GM12892 (cell line): ENCODE data around the gene RAET1L.

Source experiments
- POLR2A ChIP-seq: IDR thresholded peaks from 2 replicates; pipeline ENCODE4 v1.6.1; 2011; ENCODE audit warnings: low read depth, low read length, control low read depth
- TAF1 ChIP-seq: IDR thresholded peaks from 2 replicates; pipeline ENCODE4 v1.6.1; 2011; ENCODE audit warnings: low read depth, mild to moderate bottlenecking, control low read depth, low read length, borderline replicate concordance

DNA sequence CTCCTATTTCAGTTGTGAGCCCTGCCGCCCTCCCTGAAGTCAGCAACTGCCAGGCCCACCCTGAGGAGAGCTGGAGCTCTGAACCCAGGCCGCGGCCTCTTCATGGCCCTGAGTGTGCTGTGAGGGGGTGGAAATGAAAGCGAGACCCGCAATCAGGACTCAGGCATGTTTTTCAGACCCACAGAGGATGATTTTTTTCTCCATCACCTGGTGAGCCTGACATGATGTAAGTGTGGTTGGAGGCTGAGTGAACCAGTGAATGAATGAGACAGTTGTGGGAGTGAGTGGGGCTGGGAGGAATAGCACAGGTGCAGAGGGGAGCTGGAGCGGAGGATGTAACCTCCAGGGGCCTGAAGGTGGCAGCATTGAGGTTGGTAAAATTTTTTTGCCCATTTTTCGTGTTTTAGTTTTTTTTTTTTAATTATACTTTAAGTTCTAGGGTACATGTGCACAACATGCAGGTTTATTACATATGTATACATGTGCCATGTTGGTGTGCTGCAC, 18.3 kb downstream of the RAET1L start:
- TF ChIP-seq POLR2A (no peak), TAF1 (no peak)
